Ureter (tissue), 1 donor: ENCODE results near the gene TRNAU1AP. TPM values are rescaled to one million over a fixed set of nuclear protein-coding genes. Genes with fewer than 3 reads are reported as not detected.
"Not testable (repeated sequence)": the region's sequence is repeated elsewhere in the genome, so short reads cannot be mapped to it uniquely, and the experiment has no call there.

Experiments
- DNase-seq: peaks from one replicate; pipeline ENCODE4 v3.0.0-alpha.2; 2020; ENCODE audit warnings: low spot score
- total RNA-seq: library from RNA; stranded (reverse); gene quantifications from one replicate; pipeline ENCODE4 v1.2.4, GENCODE V29; 2023
- donor health status: DM: yes; HTN: yes; CAD: no.

Gene TRNAU1AP
- total RNA-seq, 1 donor from 2014 or later: 31.3 TPM

- no peak for DNase-seq
These were observed 24.3 kb downstream of the TRNAU1AP start for GRCh38 chr1:28577052-28577678.

- no peak for DNase-seq
These were observed 25.1 kb downstream of the TRNAU1AP start for GRCh38 chr1:28577738-28578536.

- DNase-seq: no peak
These were observed 25.9 kb downstream of the TRNAU1AP start for GRCh38 chr1:28578696-28579218.

DNA sequence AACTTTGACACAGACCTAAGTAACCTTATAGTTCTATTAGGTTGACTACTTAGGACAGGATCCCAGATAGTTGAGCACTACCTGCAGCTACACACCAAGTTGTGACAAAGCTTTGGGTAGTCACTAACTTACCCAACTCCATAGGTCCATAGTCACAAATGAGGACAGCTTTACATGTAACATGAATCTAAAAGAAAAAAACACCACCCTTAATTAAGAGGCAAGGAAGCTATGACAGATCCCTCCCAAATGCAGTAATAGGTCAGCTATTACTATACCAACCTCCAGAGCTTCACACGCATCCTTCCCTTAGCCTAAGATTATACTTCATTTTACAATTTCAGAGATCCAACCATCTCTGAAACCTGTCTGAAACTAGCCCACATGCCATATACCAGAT is 26.5 kb downstream of the TRNAU1AP start:
- DNase-seq: no peak

GRCh38 chr1:28580722-28581530 is 28.0 kb downstream of the TRNAU1AP start:
- DNase-seq: no peak

- DNase-seq: peak; percentile 97
These were observed 28.8 kb downstream of the TRNAU1AP start for GRCh38 chr1:28581531-28582247.

GRCh38 chr1:28582248-28582615 is 29.3 kb downstream of the TRNAU1AP start:
- DNase-seq: no peak

GRCh38 chr1:28586585-28587391 is 33.9 kb downstream of the TRNAU1AP start:
- DNase-seq: not testable (repeated sequence)

DNA sequence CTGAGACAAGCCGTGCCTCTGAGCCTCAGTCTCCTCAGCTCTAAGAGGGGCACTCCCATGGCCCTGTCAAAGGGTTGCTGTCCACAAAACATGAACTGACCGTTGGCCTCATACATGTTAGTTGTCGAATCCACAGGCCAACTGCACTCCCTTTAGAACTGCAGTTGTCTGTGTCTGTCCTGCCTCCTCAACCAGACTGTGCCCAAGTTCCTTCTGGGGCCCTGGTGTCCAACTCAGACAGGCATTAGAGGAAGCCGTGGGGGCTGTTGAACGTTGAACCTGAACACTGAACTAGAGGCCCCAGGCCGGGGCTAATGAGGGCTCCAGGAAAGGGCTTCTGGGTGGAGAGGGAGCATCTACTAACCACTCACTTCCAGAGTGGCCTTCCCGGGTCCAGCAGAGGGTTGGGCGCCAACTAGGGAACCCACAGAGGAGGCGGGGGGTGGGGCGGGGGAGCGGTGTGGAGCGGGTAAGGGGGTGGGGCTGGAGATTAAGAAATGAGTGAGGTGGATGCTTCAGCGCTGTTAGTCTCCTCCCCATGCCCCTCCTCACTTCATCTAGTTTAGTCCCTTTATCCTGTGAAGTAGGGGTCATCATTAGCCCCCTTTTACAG is 38.9 kb downstream of the TRNAU1AP start, which contains the start of gene RAB42:
RAB42 (plus strand) TSS at position 558 of the 613 bp plus-strand sequence. CDS start 247 bp downstream, outside the sequence.
- DNase-seq: peak; percentile 65

GRCh38 chr1:28592321-28593071 is 39.6 kb downstream of the TRNAU1AP start:
- DNase-seq: no peak

GRCh38 chr1:28593988-28594356 is 41.1 kb downstream of the TRNAU1AP start:
- DNase-seq: not testable (repeated sequence)

DNA sequence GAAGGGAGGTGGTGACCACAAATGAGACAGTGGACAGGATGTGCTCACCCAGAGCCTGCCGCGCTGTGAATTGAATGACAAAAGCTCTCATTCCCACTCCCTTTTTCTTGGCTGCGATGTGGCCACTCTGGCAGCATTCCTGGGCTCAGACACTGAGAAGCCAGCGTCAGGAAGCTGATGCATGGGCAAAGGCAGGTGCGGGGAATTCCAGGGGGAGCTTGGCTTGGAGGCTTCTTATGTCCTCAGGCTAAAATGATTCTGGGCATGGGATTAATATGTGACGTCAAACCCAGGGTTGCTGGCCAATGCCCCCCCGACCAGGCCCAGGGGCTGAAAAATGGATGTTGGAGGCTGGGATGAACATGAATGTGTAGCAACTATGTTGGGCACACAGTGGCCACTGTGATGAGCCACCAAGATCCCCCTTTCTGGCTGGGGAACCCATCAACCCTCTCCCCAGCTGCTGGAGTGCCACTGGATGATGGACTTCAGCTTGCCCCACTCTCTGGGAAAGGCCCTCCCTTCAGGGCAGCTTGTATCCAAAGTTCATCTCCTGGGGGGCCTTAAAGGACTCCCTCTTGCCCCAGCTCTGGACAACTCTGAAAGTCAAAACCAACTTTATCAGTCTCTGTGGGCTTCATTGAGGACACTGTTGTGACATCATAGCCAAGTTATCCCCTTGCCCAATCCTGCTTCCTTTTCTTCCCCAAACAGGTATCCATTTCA is 42.0 kb downstream of the TRNAU1AP start:
- DNase-seq: not testable (repeated sequence)

DNA sequence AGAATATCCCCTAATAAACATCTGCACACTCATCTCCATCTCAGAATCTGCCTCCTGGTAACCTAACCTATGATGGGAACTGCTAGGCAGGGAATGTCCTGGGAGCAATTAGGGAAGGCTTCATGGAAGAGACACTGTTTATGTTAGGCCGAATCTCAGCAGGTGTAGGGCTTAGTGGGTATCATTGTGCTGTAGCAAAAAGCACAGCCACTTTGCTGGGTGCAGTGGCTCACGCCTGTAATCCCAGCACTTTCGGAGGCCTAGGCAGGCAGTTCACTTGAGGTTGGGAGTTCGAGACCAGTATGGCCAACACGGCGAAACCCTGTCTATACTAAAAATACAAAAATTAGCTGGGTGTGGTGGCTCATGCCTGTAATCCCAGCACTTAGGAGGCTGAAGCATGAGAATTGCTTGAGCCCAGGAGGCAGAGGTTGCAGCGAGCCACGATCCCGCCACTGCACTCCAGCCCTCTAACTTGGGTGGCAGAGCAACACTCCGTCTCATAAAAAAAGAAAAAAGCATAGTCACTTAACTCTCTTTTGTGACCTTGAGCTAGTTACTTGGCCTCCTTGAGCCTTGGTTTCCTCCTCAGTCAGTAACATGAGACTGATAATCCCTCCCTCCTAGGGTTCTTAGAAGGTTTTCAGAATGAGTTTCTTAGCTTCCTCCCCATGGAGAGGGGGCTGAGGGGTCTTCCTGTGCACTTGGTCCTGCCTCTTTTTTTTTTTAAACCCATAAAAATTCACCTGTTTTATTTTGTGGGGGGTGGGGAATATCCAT is 42.7 kb downstream of the TRNAU1AP start:
- DNase-seq: no peak

GRCh38 chr1:28596276-28596675 is 43.4 kb downstream of the TRNAU1AP start:
- not testable (repeated sequence) for DNase-seq

DNA sequence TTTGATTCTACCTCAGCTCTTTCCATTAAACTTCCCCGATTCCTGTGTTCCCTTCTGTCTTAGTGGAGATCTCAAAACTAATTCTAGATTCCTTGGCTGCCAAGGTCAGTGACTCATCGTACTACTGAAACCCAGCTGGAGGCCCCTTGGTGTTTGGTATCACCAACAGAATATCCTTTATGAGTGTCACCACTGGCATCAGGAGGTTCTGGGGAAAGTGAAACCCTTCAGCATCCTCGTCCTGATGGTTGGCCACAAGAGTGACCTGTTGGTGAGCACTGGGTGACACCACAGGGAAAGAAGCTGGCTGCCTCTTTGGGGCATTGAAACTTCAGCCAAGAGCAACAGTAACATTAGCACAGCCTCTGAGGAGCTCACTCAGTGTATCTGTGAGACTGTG is 48.8 kb downstream of the TRNAU1AP start:
- no peak for DNase-seq

DNA sequence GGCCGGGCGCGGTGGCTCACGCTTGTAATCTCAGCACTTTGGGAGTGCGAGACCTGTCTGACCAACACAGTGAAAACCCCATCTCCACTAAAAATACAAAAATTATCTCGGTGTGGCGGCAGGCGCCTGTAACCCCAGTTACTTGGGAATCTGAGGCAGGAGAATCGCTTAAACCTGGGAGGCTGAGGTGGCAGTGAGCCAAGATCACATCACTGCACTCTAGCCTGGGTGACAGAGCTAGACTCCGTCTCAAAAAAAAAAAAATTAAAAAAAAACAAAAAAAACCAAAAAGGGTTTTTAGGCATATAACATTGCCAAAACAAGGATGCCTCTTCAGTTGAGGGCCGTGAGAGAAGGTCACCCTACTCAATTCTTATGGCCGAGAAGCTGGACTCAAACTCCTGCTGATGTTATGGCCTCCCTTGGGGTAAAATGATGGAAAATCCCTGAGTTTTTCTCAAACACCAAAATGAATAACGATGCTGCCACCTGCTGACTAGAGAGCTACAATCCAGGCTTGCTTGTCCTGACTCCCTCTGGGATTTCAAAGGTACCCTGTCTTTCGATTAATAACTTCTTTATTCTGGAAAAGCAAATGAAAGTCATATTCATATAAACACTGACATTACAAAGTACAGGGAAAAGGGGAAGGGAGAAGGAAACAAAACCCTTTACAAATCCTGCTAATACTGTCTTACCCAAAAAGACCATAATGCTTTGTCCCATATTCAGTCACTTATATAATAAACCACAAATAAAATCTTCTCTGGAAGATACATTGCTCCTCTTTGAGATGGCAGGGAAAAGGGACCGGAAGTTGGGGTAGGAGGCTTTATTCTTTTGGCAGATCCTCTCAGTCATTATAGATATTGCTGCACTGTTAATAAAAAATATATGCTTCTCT is 49.9 kb downstream of the TRNAU1AP start:
- peak; percentile 65 for DNase-seq

DNA sequence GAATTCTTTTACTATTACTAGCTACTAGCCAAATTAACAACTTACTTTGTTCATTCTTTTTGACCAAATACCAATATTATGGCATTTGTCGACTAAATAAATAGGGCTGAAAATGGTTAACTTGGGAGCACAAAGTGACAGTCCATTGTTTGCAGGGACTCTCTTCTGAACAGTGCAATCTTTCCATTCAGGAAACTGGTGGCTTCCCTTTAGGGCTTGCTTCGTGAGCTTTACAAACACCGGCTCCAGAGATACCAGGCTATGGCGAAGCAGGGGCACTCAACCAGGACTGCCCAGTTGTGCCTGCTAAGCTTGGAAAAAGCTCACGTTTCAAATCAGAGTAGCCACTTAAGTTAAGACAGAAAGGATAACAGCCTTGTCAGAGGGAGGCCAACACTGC is 51.5 kb downstream of the TRNAU1AP start:
- DNase-seq: no peak
